Peyer's patch (tissue), 4 donors: ENCODE results near the gene PPRC1. TPM values are rescaled to one million over a fixed set of nuclear protein-coding genes. Genes with fewer than 3 reads are reported as not detected.

Experiments used
- DNase-seq, 3 donors: peaks; one replicate each; pipeline ENCODE4 v3.0.0-alpha.2; 2017 to 2019
- H3K27ac ChIP-seq, 4 donors: fragments of 200-600 bp; sonication (generic); one replicate each; pipeline ENCODE4 v1.5.1; 2016 to 2019
- H3K27me3 ChIP-seq, 2 donors: fragments of 200-600 bp; sonication (generic); one replicate each; pipeline ENCODE4 v1.5.1; 2019
- H3K36me3 ChIP-seq, 3 donors: fragments of 200-600 bp; sonication (generic); one replicate each; pipeline ENCODE4 v1.5.1; 2016 to 2019
- H3K4me1 ChIP-seq, 4 donors: fragments of 200-600 bp; sonication (generic); one replicate each; pipeline ENCODE4 v1.5.1; 2016 to 2019
- H3K4me3 ChIP-seq, 4 donors: fragments of 200-600 bp; sonication (generic); 1 replicate in 3 of 4; 2 replicates in 1 of 4; pipeline ENCODE4 v1.5.1; 2016 to 2019; ENCODE audit warnings: mild to moderate bottlenecking in 1 of 4
- H3K9me3 ChIP-seq, 4 donors: fragments of 200-600 bp; sonication (generic); one replicate each; pipeline ENCODE4 v1.5.1; 2016 to 2019; ENCODE audit warnings: mild to moderate bottlenecking in 1 of 4
- POLR2A ChIP-seq, 2 donors: fragments of 450-650 bp; IDR thresholded peaks; one replicate each; pipeline ENCODE4 v1.5.1; 2017; ENCODE audit warnings: antibody characterized with exemption in 2 of 2, mild to moderate bottlenecking in 2 of 2, moderate library complexity in 2 of 2
- total RNA-seq, 4 donors: library from RNA; depleted of rRNA; stranded (reverse); fragments of >200 nt; gene quantifications; one replicate each; pipeline ENCODE4 v1.1.0, GENCODE V29; 2016
- TF ChIP-seq, protein P1 (sequence below), 6 experiments: fragments of 450-650 bp in 4 of 6; fragments of 200-600 bp in 2 of 6; sonication (generic) in 1 of 6; IDR thresholded peaks; one replicate each; pipeline ENCODE4 v1.5.1; 2017 to 2019; ENCODE audit warnings: antibody characterized with exemption in 6 of 6, mild to moderate bottlenecking in 3 of 6, moderate library complexity in 1 of 6

PPRC1 gene
- total RNA-seq, 4 donors from 2014 or later: 8.6 to 71.0 (median 24.0) TPM

DNA sequence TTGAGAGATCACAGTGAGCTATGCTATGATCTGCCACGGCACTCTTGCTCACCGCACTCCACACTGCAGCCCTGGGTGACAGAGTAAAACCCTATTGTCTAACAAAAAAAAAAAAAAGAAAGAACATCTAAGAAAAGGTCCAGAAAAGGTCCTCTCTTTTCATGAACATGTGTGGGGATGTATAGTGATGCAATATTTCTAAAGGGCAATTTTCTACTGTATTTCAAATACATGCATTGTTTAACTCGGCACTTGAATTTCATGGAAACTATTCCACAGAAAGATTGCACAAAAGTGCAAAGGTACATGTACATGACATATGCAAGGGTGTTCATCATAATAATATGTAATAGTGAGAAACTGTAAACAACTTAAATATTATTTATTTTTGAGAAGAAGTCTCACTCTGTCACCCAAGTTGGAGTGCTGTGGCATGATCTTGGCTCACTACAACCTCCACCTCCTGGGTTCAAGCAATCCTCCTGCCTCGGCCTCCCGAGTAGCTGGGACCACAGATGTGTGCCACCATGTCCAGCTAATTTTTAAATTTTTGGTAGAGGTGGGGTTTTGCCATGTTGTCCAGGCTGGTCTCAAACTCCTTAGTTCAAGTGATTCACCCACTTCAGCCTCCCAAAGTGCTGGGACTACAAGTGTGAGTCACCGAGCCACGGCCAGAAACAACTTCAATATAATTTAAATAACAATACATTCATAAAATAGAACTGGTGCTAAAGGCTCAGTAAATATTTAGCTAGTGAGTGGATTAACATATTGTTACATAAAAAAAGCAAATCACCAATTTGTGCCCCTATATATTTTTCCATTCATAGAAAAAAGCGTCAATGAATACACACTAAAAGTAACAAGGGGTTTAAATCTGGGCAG is 1.3 kb upstream of the PPRC1 start:
- Histone ChIP-seq H3K36me3 (no peaks in the 10 kb centered on the region), H3K4me1 (peaks cover 0 to 27% (median 7%) of the 10 kb centered on the region in 4 donors), H3K27me3 (no peaks in the 10 kb centered on the region), H3K4me3 (no peak overlapping the region), H3K27ac (no peak overlapping the region), H3K9me3 (no peaks in the 10 kb centered on the region)
- no peak for DNase-seq
- TF ChIP-seq, protein P1, sequence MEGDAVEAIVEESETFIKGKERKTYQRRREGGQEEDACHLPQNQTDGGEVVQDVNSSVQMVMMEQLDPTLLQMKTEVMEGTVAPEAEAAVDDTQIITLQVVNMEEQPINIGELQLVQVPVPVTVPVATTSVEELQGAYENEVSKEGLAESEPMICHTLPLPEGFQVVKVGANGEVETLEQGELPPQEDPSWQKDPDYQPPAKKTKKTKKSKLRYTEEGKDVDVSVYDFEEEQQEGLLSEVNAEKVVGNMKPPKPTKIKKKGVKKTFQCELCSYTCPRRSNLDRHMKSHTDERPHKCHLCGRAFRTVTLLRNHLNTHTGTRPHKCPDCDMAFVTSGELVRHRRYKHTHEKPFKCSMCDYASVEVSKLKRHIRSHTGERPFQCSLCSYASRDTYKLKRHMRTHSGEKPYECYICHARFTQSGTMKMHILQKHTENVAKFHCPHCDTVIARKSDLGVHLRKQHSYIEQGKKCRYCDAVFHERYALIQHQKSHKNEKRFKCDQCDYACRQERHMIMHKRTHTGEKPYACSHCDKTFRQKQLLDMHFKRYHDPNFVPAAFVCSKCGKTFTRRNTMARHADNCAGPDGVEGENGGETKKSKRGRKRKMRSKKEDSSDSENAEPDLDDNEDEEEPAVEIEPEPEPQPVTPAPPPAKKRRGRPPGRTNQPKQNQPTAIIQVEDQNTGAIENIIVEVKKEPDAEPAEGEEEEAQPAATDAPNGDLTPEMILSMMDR (IDR thresholded peaks at IDR 0.05): no peak

- peaks cover 0 to 30% (median 7%) of the 10 kb centered on the region in 4 donors for H3K4me1 ChIP-seq
- H3K36me3 ChIP-seq: no peaks in the 10 kb centered on the region
- peak overlapping the region; percentile 59 to 80 (median 76) for H3K4me3 ChIP-seq
- no peak for TF ChIP-seq POLR2A (IDR thresholded peaks at IDR 0.05)
- TF ChIP-seq, protein P1 (IDR thresholded peaks at IDR 0.05): no peak
- no peak for DNase-seq
- H3K27me3 ChIP-seq: no peaks in the 10 kb centered on the region
- no peaks in the 10 kb centered on the region for H3K9me3 ChIP-seq
- H3K27ac ChIP-seq: peak overlapping the region; percentile 73 to 88 (median 86)
These were observed 662 bp upstream of the PPRC1 start for GRCh38 chr10:102132193-102132562.

DNA sequence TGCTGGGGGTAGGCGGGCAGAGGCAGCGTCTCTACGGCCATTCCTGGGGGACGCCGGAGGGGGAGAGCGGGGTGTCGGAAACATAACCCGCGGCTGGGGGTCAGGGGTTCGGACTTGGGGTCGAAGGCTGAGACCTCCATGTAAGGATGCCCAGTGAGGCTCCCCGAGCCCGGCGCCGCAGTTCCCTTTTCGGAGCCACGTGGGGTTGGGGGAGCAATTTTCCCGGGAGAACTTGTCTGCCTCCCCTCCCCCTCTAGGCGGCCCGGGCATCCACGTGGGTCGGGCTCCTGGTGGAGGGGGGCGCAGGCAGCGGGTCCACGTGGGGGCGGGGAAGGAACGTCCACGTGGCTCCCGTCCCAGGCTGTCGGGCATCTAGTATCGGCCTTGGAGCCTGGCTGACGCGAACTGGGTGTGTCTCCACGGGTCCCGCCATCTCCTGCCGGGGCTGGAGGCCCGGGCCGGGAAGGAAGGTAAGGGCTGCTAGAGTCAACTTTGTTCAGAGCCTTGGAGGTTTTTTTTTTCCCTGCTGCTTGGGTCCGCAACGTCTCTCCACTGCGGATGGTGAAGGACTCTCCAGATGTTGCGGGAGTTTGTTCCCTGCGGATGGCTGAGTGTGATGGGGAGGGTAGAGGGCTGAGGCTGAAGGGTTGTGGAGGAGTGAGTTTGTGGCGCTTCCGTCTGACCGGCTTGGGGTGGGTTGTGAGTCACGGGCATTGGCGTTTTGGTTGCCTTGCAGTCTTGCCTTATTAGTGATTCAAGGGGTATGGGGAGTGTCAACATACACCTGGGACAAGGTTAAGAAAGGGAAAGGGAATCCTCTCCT is 744 bp downstream of the PPRC1 start:
- peak; percentile 58 to 76 (median 73) for DNase-seq
- Histone ChIP-seq H3K4me1 (peaks cover 0 to 30% (median 7%) of the 10 kb centered on the region in 4 donors), H3K9me3 (no peaks in the 10 kb centered on the region), H3K36me3 (peaks cover 0 to 14% (median 0%) of the 10 kb centered on the region in 3 donors), H3K4me3 (peak overlapping the region; percentile 59 to 80 (median 76)), H3K27ac (peak overlapping the region; percentile 73 to 88 (median 86)), H3K27me3 (no peaks in the 10 kb centered on the region)
- no peak for TF ChIP-seq POLR2A (IDR thresholded peaks at IDR 0.05)
- TF ChIP-seq, protein P1 (IDR thresholded peaks at IDR 0.05): peak in 1 of 6 experiments; percentile 9

GRCh38 chr10:102134416-102134815 is 1.6 kb downstream of the PPRC1 start:
- Histone ChIP-seq H3K27ac (peak overlapping the region in 2 of 4 donors; percentile 73 to 88), H3K9me3 (no peaks in the 10 kb centered on the region), H3K4me1 (peaks cover 0 to 30% (median 7%) of the 10 kb centered on the region in 4 donors), H3K27me3 (no peaks in the 10 kb centered on the region), H3K4me3 (peak overlapping the region in 2 of 4 donors; percentile 77 to 80), H3K36me3 (peaks cover 0 to 22% (median 0%) of the 10 kb centered on the region in 3 donors)
- TF ChIP-seq, protein P1 (IDR thresholded peaks at IDR 0.05): no peak
- TF ChIP-seq POLR2A (IDR thresholded peaks at IDR 0.05): no peak
- no peak for DNase-seq

- Histone ChIP-seq H3K9me3 (no peaks in the 10 kb centered on the region), H3K4me1 (peaks cover 0 to 30% (median 7%) of the 10 kb centered on the region in 4 donors), H3K27me3 (no peaks in the 10 kb centered on the region), H3K36me3 (peaks cover 0 to 38% (median 0%) of the 10 kb centered on the region in 3 donors), H3K4me3 (no peak overlapping the region), H3K27ac (no peak overlapping the region)
- DNase-seq: no peak
- TF ChIP-seq, protein P1 (IDR thresholded peaks at IDR 0.05): no peak
- TF ChIP-seq POLR2A (IDR thresholded peaks at IDR 0.05): no peak
These were observed 3.2 kb downstream of the PPRC1 start for GRCh38 chr10:102135956-102136526.
